Neural cell (in vitro differentiated cells): ENCODE measurements around the gene BLMH. TPM values are rescaled to one million over a fixed set of nuclear protein-coding genes. Genes with fewer than 3 reads are reported as not detected.

ENCODE experiments used
- H2AFZ ChIP-seq: fragments of 200-600, 300-800 bp; sonication (generic), shearing (Covaris generic); 2 replicates; pipeline ENCODE4 v1.6.0; 2014; ENCODE audit warnings: low read depth, mild to moderate bottlenecking, antibody characterized with exemption, low read length, moderate library complexity
- H3F3A ChIP-seq: fragments of 200-600 bp; shearing (Covaris generic); 2 replicates; pipeline ENCODE4 v1.6.1; 2016; ENCODE audit warnings: mild to moderate bottlenecking, moderate library complexity, mixed read lengths, antibody characterized with exemption, low read length; ENCODE audit not compliant: insufficient read depth, poor library complexity, severe bottlenecking
- H3K27ac ChIP-seq: fragments of 200-600, 300-800 bp; sonication (generic), shearing (Covaris generic); 2 replicates; pipeline ENCODE4 v1.5.1; 2014; ENCODE audit warnings: mild to moderate bottlenecking, low read length, moderate library complexity
- H3K27me3 ChIP-seq: fragments of 300-800, 200-600 bp; sonication (generic), shearing (Covaris generic); 2 replicates; pipeline ENCODE4 v1.6.0; 2014; ENCODE audit warnings: mild to moderate bottlenecking, low read depth, low read length, moderate library complexity; ENCODE audit not compliant: insufficient read depth
- H3K36me3 ChIP-seq: fragments of 300-800, 200-600 bp; sonication (generic), shearing (Covaris generic); 2 replicates; pipeline ENCODE4 v1.5.1; 2014; ENCODE audit warnings: mild to moderate bottlenecking, antibody characterized with exemption, low read length, moderate library complexity; ENCODE audit not compliant: insufficient read depth
- H3K4me2 ChIP-seq: fragments of 300-800, 200-600 bp; sonication (generic), shearing (Covaris generic); 2 replicates; pipeline ENCODE4 v1.6.0; 2014; ENCODE audit warnings: mild to moderate bottlenecking, low read length
- H3K4me3 ChIP-seq: fragments of 300-800, 200-600 bp; sonication (generic), shearing (Covaris generic); 2 replicates; pipeline ENCODE4 v1.5.1; 2014; ENCODE audit warnings: mild to moderate bottlenecking, low read length, moderate library complexity
- H3K79me2 ChIP-seq: fragments of 200-600 bp; shearing (Covaris generic); replicated peaks from 2 replicates; pipeline ENCODE4 v1.6.0; 2014; ENCODE audit warnings: mild to moderate bottlenecking, low read length, moderate library complexity; ENCODE audit not compliant: insufficient read depth
- H3K9ac ChIP-seq: fragments of 300-800, 200-600 bp; sonication (generic), shearing (Covaris generic); 2 replicates; pipeline ENCODE4 v1.6.1; 2016; ENCODE audit warnings: mild to moderate bottlenecking, low read length, mixed read lengths
- H3K9me2 ChIP-seq: fragments of 200-600 bp; shearing (Covaris generic); 2 replicates; pipeline ENCODE4 v1.6.1; 2016; ENCODE audit warnings: mild to moderate bottlenecking, low read length, mixed read lengths; ENCODE audit not compliant: insufficient read depth
- H3K9me3 ChIP-seq: fragments of 200-600, 300-800 bp; sonication (generic), shearing (Covaris generic); 2 replicates; pipeline ENCODE4 v1.6.1; 2016; ENCODE audit warnings: mild to moderate bottlenecking, mixed run types, low read length, moderate library complexity, mixed read lengths
- H4K20me1 ChIP-seq: fragments of 200-600 bp; shearing (Covaris generic); 2 replicates; pipeline ENCODE4 v1.6.1; 2016; ENCODE audit warnings: mild to moderate bottlenecking, mixed run types; ENCODE audit not compliant: insufficient read depth
- EP300 ChIP-seq: fragments of 450-650 bp; conservative IDR thresholded peaks from 2 replicates; pipeline ENCODE4 v1.6.1; 2014; ENCODE audit warnings: antibody characterized with exemption, mild to moderate bottlenecking, moderate library complexity; ENCODE audit not compliant: poor library complexity, severe bottlenecking
- EZH2 ChIP-seq: fragments of 200-600, 300-800 bp; shearing (Covaris generic), sonication (generic); IDR thresholded peaks from 2 replicates; pipeline ENCODE4 v1.6.1; 2014; ENCODE audit warnings: antibody characterized with exemption, low read length, borderline replicate concordance, mild to moderate bottlenecking; ENCODE audit not compliant: insufficient read depth, poor library complexity, severe bottlenecking
- MXI1 ChIP-seq: fragments of 450-650 bp; conservative IDR thresholded peaks from 2 replicates; pipeline ENCODE4 v1.6.1; 2014; ENCODE audit warnings: antibody characterized with exemption, mild to moderate bottlenecking; ENCODE audit not compliant: poor library complexity, severe bottlenecking
- POLR2AphosphoS5 ChIP-seq: IDR thresholded peaks from 2 replicates; pipeline ENCODE4 v1.6.1; 2012
- RAD21 ChIP-seq: fragments of 450-650 bp; conservative IDR thresholded peaks from 2 replicates; pipeline ENCODE4 v1.6.1; 2014; ENCODE audit warnings: antibody characterized with exemption, mild to moderate bottlenecking, moderate library complexity
- SMC3 ChIP-seq: fragments of 450-650 bp; conservative IDR thresholded peaks from 2 replicates; pipeline ENCODE4 v1.6.1; 2014; ENCODE audit warnings: antibody characterized with exemption, mild to moderate bottlenecking, moderate library complexity; ENCODE audit not compliant: poor library complexity
- TAF1 ChIP-seq: IDR thresholded peaks from 2 replicates; pipeline ENCODE4 v1.6.1; 2012; ENCODE audit warnings: low read depth
- polyA plus RNA-seq: library from polyadenylated mRNA; depleted of rRNA; stranded (reverse); fragments of >200 nt; gene quantifications from 2 replicates; pipeline ENCODE4 v1.2.3, GENCODE V29; 2014
- TF ChIP-seq, protein P1 (sequence below): IDR thresholded peaks from 2 replicates; pipeline ENCODE4 v1.6.1; 2012; ENCODE audit warnings: borderline replicate concordance
- TF ChIP-seq, protein P2 (sequence below): fragments of 450-650 bp; IDR thresholded peaks from 2 replicates; pipeline ENCODE4 v1.5.1; 2014; ENCODE audit warnings: antibody characterized with exemption, mild to moderate bottlenecking, moderate library complexity; ENCODE audit not compliant: poor library complexity, severe bottlenecking

The BLMH gene
- polyA plus RNA-seq, 1 donor from 2014 or later: 44.3 TPM

DNA sequence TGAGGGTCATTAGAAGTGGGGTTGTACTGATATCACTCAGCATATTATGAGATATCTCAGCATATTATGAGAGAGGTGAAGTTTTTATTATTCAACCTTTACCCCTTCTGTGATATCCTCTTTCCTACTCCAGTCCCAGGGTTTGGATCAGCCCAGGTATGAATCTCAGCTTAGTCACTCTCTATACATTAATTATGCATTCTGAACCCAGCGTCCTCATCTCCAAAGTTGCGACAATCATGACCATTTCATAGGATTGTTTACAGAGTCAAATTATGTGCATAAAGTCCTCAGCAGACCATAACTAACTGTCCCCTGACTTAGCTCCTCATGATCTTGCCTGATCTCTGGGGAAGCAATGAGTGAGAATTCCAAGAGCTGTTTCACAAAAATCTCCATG is 20.5 kb upstream of the BLMH start:
- Histone ChIP-seq H3F3A (no peaks in the 10 kb centered on the region), H3K4me2 (no peak overlapping the region), H3K9me2 (no peaks in the 10 kb centered on the region), H3K9ac (no peak overlapping the region), H3K36me3 (no peaks in the 10 kb centered on the region), H3K79me2 (no peaks in the 10 kb centered on the region), H3K9me3 (no peaks in the 10 kb centered on the region), H2AFZ (no peak overlapping the region), H4K20me1 (no peaks in the 10 kb centered on the region), H3K4me3 (no peak overlapping the region), H3K27me3 (no peaks in the 10 kb centered on the region), H3K27ac (no peak overlapping the region)
- TF ChIP-seq, protein P1, sequence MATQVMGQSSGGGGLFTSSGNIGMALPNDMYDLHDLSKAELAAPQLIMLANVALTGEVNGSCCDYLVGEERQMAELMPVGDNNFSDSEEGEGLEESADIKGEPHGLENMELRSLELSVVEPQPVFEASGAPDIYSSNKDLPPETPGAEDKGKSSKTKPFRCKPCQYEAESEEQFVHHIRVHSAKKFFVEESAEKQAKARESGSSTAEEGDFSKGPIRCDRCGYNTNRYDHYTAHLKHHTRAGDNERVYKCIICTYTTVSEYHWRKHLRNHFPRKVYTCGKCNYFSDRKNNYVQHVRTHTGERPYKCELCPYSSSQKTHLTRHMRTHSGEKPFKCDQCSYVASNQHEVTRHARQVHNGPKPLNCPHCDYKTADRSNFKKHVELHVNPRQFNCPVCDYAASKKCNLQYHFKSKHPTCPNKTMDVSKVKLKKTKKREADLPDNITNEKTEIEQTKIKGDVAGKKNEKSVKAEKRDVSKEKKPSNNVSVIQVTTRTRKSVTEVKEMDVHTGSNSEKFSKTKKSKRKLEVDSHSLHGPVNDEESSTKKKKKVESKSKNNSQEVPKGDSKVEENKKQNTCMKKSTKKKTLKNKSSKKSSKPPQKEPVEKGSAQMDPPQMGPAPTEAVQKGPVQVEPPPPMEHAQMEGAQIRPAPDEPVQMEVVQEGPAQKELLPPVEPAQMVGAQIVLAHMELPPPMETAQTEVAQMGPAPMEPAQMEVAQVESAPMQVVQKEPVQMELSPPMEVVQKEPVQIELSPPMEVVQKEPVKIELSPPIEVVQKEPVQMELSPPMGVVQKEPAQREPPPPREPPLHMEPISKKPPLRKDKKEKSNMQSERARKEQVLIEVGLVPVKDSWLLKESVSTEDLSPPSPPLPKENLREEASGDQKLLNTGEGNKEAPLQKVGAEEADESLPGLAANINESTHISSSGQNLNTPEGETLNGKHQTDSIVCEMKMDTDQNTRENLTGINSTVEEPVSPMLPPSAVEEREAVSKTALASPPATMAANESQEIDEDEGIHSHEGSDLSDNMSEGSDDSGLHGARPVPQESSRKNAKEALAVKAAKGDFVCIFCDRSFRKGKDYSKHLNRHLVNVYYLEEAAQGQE: no peak
- TF ChIP-seq, protein P2, sequence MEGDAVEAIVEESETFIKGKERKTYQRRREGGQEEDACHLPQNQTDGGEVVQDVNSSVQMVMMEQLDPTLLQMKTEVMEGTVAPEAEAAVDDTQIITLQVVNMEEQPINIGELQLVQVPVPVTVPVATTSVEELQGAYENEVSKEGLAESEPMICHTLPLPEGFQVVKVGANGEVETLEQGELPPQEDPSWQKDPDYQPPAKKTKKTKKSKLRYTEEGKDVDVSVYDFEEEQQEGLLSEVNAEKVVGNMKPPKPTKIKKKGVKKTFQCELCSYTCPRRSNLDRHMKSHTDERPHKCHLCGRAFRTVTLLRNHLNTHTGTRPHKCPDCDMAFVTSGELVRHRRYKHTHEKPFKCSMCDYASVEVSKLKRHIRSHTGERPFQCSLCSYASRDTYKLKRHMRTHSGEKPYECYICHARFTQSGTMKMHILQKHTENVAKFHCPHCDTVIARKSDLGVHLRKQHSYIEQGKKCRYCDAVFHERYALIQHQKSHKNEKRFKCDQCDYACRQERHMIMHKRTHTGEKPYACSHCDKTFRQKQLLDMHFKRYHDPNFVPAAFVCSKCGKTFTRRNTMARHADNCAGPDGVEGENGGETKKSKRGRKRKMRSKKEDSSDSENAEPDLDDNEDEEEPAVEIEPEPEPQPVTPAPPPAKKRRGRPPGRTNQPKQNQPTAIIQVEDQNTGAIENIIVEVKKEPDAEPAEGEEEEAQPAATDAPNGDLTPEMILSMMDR: no peak
- TF ChIP-seq EP300 (no peak), RAD21 (no peak), EZH2 (no peak), TAF1 (no peak), SMC3 (no peak), MXI1 (no peak), POLR2AphosphoS5 (no peak)

DNA sequence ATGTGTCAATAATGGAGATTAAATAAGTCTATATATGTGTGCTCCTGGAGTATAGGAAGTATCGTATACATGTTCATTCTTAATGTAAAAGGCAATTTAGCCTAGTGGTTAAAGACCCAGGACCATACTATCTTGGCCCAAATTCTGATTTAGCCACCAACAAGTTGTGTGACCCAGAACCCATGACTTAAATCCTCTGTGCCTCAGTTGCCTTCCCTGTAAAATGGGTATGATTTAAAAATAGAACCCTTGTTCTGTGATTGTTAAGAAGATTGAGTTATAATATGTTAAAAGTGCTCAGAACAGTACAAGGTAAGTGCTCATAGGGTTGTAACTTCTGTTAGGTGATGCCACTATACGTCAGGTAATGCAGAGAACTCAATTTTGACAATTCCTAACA is 18.8 kb upstream of the BLMH start:
- TF ChIP-seq TAF1 (no peak), MXI1 (no peak)
- no peaks in the 10 kb centered on the region for H3K9me2 ChIP-seq
- H3K27me3 ChIP-seq: no peaks in the 10 kb centered on the region
- H3K79me2 ChIP-seq: no peaks in the 10 kb centered on the region
- no peaks in the 10 kb centered on the region for H4K20me1 ChIP-seq
- no peaks in the 10 kb centered on the region for H3K36me3 ChIP-seq
- no peak overlapping the region for H3K4me3 ChIP-seq
- no peak overlapping the region for H3K9ac ChIP-seq
- H3F3A ChIP-seq: no peaks in the 10 kb centered on the region
- H3K4me2 ChIP-seq: no peak overlapping the region
- no peak overlapping the region for H3K27ac ChIP-seq
- no peaks in the 10 kb centered on the region for H3K9me3 ChIP-seq
- H2AFZ ChIP-seq: no peak overlapping the region

DNA sequence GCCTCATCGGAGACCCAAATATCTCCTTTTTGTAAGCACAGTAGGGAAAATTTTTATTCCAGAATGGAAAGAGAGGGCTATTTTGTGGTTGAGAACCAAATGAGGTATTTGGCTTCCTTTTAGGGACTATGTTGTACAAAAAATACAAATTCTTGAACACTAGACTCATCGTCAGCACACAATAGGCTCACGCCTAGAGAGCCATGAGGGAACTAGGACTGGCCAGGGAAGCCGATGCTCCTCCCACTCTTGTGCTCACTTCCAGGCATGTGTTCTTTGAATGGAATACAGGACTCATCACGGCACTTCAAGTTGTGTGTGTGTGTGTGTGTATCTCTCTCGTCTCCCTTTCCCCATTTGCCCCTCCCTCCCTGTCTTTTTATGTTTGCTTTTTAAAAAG is 17.8 kb upstream of the BLMH start:
- Histone ChIP-seq H4K20me1 (no peaks in the 10 kb centered on the region), H3F3A (no peaks in the 10 kb centered on the region), H3K36me3 (no peaks in the 10 kb centered on the region), H3K4me2 (no peak overlapping the region), H3K9ac (no peak overlapping the region), H3K9me3 (no peaks in the 10 kb centered on the region), H3K27me3 (no peaks in the 10 kb centered on the region), H3K4me3 (no peak overlapping the region), H3K79me2 (no peaks in the 10 kb centered on the region), H2AFZ (no peak overlapping the region), H3K9me2 (no peaks in the 10 kb centered on the region), H3K27ac (no peak overlapping the region)
- TF ChIP-seq EZH2: no peak
- TF ChIP-seq, protein P1: no peak
- no peak for TF ChIP-seq TAF1
